RKO (cell line): Measurements from ENCODE around the gene NCAM2.
A peak's percentile ranks its signal among the peaks of the same experiment; 100 is the strongest.

Experiments used
- DNase-seq: peaks from one replicate; pipeline ENCODE4 v3.0.0-alpha.2; 2016; ENCODE audit warnings: low spot score

NCAM2 gene

DNA sequence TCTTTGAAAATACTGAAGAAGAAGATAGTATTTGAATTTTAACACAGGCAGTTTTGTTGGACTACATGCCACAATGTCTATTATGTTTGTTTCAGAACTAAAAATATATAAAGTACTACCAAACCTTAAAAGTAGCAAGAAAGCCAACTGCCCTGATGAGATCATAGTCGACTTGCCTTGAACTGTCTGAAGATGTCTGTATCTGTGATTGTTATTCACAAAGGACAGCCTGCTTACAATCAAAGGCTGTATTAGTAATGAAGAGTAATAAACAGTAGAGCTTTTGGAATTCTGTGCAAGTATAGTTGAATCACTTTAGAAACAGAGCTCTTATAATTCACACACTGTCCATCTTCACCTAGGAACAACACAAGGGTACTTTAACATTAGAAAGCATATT lies 228.3 kb downstream of the NCAM2 start:
- no peak for DNase-seq

DNA sequence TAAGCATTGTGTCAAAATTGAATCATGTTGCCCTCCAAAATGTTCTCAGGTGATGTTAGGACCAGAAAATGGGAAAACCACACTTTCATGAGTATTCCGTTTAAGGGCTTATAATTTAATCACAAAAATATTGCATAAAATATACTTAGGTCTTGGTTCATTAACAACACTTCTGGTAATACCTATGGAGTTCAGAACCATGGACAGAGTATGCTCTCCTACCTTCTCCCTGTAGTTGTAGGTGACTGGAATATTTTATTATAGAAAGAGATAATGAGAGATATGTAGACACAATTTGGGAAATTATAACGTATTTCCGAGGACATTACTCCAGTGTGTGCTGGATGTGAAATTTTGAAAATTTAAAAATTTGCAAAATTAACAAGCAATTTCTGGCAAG lies 232.5 kb downstream of the NCAM2 start:
- no peak for DNase-seq

DNA sequence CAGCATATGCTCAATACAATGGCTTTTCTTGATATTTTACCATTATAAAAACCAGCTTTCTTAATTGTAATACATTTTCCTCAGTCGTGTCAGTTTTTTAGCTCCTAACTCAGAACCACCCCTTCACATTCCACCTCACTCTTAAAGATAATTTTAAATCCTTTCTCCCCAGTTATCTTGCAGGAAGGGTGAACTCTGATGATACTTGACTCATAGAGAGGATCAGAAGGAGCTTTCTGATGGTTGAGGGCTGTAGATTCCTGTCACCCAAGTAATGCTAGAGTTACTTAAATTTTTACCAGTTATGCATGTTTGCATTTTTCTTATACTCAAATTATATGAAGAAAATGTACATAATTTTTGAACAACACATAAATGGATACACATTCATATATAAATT lies 233.7 kb downstream of the NCAM2 start:
- DNase-seq, result no peak

DNA sequence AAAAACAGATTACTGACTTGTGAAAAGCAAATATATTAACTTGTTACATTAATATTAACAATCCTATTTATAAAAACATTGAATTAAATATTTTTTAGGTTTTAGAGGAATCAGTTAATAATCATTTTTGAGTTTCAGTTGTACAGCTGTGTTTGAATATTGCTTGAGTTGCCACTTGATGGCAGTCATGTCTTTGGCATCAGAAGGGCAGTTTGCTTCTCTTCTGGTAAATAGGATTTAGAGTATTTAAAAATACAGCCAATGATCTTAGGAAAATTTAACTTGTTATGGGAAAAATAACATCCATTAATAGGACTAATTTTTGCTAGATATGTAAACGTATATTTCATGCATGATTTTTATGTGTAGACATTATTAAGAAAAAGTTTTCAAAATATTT lies 234.1 kb downstream of the NCAM2 start:
- DNase-seq, result peak; percentile 53

DNA sequence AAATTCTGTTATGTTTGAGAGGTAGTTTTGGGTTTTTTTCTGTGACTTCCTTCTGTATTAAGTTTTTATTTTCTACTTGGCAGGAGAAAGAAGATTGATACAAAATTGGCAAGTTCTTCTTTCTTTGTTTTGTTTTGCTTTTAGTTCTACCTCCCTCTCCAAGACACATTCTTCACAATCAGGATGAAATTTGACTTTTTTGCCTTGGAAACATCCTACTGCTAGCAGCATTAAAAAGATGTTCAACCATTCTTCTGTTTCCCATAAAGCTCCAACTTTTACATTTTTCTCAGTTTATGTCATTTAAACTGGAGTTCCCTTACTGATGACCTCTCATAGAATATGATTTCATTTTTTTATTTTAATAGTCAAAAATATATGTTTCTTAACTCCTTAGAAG lies 234.8 kb downstream of the NCAM2 start:
- no peak for DNase-seq

DNA sequence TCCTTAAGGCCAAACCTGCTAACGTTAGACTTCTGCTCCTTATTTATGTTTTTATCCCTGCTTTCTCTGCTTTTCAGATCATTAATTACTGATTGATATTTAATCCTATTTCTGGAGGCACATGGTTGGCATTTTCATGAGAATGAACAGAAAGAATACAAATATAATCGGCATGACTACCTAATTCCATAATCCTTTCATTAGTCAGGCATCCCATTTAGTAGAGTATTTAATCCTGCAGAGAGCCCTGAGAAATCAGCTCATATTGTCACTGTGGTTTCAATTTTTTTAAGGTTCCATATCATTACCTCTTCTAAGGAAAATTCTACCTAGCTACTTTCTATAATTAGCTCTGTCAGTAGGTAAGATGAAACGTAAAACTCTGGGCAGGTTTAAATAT lies 238.8 kb downstream of the NCAM2 start:
- no peak for DNase-seq

DNA sequence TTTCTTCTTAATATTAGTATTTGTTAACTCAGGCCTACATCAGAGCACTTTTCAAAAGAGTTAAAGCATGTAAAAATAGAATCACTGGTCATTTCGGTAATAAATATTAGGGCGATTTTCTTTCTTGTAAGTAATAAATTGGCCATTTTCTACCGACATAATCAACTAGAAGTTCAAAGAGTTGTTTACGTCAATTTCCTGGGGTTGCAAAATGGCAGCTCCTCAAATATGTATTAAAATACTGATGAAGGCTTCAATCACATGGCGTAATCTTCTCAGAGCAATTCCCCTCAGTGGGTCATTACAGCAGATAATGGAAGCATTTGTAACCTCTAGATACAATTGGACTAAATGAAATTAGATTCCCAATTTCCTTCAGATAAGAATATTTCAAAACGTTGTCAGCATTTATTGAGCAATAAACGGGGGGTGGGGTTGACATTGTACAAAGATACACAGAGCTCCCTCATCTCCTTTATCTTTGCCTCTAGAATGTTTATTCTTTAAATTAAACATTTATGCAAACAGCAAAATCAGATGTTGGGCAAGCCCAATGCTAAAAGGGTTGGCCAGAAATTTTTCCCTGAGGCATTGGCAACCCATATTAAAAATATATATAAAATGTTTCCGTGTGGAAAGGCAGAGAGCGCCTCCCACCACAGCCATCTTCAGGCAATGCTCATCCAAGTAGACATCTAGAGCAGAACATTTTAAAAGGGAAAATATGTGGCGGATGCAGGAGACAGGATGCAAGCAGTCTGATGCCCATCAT lies 240.6 kb downstream of the NCAM2 start:
- DNase-seq, result no peak

DNA sequence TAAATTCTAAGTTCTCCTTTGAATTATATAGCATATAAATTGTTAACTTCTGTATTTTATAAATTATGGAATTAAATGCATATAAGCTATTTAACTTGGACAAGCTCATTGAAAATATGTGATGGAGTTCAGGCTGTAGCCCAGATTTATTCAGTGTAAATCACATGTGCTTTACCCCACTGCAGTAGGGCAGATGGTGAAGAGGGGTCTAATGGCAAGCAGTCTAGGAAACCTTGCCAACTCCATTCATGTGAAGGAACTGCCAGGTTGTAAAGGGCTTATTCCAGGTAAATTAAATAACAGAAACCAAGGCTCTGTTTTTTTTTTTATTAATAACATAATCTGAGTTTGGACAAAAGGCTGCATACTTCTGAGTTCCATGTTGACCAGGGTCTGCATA lies 243.2 kb downstream of the NCAM2 start:
- no peak for DNase-seq

DNA sequence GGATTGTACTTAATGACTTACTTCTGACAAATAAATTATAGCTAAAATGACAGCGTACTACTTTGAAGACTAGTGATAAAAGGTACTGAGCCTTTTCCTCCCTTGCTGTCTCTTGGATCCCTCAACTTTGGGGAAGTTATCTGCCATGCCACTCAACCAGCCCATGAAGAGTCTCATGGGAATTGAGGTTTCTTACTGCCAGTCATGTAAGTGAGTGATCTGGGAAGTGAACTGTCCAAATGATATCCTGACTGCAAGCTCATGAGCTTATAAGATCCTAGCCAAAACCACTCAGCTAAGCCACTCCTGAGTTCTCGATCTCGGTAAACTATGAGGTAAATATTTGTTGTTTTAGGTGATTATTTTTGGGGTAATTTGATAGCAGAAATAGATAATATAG lies 247.8 kb downstream of the NCAM2 start:
- no peak for DNase-seq

DNA sequence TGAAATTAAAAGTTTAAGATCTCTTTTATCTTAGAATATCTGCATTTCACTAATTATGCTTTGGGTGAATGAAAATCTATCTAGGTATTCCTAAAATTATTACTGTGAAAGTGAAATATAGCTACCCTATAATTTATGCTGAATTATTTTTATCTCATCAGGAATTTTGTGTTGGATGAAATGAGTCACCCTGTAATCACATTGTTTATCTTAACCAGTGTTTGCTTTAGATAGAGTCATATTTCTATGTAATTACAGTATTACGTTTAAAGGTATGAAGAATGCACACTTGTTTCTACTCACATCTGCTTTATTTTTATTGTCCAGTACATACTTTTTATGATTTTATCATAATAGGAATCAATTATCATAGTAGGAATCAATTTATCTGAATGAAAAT lies 249.2 kb downstream of the NCAM2 start:
- no peak for DNase-seq

DNA sequence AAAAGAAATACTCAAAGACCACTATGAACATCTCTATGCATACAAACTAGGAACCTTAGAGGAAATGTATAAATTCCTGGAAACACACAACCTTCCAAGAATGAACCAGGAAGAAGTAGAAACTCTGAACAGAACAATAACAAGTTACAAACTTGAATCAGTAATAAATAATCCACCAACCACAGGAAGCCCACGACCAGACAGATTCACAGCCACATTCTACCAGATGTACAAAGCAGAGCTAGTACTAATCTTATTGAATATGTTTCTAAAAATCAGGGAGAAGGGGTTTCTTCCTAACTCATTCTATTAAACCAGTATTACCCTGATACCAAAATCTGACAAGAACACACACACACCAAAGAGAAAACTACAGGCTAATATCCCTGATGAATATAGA lies 263.8 kb downstream of the NCAM2 start:
- DNase-seq, result no peak

DNA sequence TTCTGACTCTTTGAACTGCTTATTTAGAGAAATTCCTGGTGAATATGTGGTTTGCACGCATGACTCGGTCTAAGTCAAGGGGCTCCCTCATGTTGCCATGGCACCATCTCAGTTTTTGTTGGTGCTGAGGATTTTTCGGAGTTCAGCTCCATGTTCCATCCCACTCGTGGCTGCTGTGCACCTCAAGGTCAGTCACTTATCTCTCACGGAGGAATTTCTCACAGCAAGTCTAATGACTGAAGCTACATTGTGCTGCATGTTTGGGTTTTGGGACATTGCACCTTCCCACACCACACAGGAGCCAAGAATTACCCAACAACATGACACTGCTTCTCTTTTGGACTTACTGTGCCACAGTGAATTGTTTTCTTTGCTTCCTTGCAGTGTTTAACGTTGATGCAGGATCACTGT lies 269.9 kb downstream of the NCAM2 start:
- DNase-seq, result no peak

DNA sequence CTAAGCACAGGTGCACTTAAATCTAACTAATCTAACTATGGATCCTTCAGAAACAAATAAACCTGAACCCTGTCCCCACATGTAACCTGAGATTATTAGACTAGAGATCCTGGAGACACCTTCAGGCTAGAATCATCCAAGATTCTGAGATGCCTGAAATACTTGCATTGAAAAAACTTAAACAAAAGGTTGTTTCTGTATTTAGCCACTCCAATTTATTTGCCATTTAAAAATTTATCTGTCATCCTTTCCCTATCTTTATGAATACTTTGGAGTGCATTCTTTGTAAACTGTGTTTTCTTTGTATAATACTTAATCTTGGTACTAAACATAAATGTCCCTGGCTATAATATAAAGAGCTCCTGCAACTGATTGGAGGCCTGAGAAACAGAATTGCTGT lies 270.7 kb downstream of the NCAM2 start:
- DNase-seq, result no peak

DNA sequence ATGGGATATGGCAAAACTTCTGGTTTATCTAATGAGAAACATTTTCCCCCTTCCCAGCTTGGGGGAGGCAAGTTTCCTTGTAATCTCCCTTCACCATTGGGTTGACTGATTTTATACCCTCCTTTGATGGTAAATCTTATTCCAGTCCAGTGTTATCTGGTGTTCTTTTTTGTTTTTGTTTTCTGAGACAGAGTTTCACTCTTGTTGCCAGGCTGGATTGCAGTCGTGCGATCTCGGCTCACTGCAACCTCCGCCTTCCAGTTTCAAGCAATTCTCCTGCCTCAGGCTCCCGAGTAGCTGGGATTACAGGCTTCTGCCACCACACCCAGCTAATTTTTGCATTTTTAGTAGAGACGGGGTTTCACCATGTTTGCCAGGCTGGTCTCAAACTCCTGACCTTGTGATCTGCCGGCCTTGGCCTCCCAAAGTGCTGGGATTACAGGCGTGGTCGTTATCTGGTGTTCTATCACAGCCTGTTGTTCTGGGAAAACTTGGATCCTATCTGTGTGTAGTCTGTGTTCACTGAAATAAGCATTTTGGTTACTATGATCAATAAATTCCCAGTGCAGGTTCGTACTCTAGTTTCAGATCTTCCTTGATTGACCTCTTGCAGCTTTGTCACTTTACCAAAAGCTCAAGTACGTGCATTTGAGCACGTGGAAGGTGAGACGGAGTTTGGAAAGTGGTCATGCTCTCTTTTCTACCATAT lies 281.1 kb downstream of the NCAM2 start:
- DNase-seq, result no peak

DNA sequence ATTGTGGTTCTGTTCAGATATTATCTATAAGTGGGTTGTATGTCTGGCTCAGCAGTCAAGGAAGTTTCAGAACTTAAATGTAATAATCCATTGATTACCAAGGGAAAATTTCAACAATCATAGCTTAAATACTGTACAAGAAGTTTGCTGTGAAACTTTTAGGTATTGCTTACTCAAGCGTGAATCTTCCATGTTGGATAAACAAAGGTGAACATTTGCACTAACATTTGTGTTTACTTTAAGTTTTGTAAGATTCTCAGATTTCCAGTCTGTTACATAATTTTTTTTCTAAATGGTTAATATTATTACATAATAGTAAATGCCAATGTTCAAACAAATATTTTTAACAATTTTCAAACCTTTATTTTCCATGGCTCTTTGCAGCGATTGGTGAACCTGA lies 285.6 kb downstream of the NCAM2 start:
- no peak for DNase-seq

DNA sequence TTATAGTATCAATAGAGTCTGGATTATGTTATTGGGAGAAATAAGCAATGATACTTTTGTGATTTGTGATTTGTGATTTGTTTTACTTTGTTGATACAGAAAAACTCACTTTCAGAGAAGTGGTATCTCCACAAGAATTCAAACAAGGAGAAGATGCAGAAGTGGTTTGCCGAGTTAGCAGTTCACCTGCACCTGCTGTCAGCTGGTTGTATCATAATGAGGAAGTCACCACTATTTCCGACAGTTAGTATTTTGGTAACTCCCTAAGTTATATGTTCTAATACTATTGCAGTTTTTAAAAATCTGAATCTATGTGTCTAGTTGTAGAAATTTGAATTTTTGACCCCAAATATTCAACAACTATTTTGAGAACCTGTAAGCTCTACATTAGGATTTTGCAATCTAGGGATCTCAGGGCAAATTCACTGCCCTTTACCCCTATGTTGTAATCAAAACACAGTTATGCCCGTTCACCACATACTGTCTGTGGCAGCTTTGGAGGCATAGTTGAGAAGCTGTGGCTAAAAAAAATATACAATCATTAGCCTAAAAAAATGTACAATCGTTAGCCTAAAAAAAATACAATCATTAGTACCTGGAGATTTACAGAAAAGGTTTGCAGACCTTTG lies 288.1 kb downstream of the NCAM2 start:
- no peak for DNase-seq

DNA sequence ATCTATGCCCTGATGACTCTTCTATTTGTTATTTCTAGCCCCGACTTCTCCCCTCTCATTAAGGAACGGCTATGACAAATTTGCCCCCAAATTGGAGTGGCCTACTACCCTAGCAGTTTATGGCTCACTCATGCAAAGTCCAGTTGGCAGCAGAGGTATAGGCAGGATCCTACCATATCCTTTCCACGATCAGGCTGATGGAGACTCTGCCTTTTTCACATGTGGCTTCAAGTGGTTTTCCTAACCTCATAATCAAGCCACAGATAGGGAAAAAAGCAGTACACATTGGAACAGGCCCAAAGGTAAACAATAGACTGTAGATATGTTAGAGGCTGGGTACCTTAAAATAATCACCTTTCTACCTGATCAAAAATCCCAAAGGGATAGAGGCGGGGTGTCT lies 292.5 kb downstream of the NCAM2 start:
- DNase-seq, result no peak

DNA sequence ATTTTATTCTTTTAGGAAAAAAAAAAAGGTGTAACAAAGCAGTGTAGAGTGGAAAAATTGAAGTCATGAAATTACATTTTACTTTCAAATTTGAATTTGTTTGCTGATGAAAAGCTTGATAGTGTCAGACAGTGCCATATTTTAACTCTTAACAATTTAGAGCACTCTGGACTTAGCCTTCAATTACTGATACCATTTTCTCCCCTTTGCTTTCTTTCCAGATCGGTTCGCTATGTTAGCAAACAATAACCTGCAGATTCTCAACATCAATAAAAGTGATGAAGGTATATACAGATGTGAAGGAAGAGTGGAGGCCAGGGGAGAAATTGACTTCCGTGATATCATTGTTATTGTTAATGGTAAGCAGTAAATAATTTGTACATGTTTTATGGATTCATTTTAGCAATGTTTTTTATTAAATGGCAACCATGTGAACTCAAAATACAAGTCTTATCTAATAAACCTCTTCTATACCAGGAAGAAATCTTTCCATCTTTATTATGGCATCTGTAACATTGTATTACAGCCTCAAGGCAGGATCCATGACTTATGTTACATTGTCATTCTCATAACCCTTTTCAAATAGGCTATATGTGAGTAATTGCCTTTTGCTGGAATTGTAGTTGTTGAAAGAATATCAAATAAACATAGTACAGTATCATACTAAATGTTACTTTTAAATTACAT lies 293.8 kb downstream of the NCAM2 start:
- no peak for DNase-seq

DNA sequence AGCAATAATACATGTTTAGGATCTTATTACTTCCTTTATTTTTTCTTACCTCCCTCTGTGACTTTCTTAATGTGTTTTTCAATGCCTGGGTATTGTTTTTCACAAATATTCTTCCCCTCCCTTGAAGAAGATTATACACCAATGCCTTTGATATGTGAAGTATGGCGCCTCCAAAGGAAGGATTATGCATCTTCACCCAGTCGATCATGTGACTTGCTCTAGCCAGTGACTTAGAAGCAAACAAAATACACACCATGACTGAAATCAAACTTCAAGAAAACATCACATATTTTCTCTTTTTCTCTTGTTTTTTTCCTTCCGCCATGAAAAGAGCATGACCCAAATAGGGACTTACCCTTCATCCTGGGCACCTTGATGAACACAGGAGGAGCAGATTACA lies 297.1 kb downstream of the NCAM2 start:
- peak; percentile 3 for DNase-seq

DNA sequence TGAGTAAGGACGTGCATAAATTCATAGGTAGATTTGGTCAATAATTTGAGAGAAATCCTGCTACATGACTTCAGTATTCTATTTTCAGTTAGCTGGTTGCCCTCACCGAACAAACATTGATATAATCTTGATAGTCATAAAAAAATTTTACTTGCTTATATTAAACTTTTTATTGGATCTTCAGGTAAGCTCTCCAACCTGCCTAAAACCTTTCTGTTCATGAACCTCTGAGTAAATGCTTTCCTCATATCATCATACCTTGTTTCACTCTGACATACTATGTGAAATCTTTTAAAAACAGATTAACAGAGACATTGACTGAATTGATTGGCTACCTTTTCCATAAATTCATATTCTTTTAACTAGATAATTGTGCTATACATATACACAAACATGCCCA lies 299.0 kb downstream of the NCAM2 start:
- DNase-seq, result no peak

DNA sequence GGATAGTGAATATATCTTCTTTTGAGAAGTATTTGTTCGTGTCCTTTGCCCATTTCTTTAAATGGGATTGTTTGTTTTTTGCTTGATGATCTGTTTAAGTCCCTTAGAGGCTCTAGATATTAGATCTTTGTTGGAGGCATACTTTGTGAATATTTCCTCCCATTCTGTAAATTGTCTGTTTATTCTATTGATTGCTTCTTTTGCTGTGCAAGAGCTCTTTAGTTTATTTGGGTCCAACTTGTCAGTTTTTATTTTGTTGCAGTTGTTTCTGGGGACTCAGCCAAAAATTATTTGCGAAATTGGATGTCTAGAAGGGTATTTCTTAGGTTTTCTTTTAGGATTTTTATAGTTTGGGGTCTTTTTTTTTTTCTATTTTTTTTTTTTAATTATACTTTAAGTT lies 302.8 kb downstream of the NCAM2 start:
- no peak for DNase-seq

DNA sequence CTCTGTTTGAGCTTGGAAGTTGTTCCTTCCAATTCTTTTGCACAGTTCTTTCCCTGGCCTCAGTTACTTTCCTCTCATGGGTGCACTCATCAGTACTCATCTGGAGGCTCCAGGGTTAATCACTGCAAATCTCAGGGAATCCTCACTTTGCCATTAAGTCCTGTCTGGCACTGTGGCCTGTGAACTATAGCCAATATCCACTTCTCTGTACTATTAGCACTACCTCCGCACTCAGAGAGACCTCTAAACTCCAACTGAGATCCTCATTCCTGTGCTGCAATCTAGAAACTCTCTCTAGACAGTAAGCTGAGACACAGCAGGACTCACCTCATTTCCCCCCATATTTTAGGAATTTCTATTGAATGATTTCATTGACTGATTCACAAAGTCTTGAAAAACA lies 311.3 kb downstream of the NCAM2 start:
- no peak for DNase-seq

DNA sequence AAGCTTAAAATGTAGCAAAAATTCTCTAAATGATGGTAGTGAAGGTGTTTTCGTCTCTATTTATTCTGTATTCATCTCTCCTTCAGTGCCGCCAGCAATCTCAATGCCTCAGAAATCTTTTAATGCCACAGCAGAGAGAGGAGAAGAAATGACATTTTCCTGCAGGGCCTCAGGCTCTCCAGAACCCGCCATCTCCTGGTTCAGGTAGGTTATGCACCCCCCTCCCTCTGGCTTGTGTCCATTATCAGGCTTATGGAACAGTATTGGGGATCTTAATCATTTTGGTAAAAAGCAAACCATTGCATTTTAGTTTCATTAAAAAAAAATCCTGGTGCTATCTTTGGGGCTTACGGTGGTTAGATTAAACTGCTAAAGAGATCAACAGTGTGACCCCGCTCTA lies 326.1 kb downstream of the NCAM2 start:
- no peak for DNase-seq
